ENCODE data around the gene TCERG1. TPM values are rescaled to one million over a fixed set of nuclear protein-coding genes. Genes with fewer than 3 reads are reported as not detected.

Gene TCERG1
- total and polyA plus RNA-seq, 9 of the 15 experiments (the other 6 are each of a cell fraction or from before 2014, with no cell fraction given), result 50.3 to 148 (median 119) TPM

GRCh38 chr5:146409054-146409671 lies 38.0 kb upstream of the TCERG1 start (continued):
- TF ChIP-seq, protein P1, sequence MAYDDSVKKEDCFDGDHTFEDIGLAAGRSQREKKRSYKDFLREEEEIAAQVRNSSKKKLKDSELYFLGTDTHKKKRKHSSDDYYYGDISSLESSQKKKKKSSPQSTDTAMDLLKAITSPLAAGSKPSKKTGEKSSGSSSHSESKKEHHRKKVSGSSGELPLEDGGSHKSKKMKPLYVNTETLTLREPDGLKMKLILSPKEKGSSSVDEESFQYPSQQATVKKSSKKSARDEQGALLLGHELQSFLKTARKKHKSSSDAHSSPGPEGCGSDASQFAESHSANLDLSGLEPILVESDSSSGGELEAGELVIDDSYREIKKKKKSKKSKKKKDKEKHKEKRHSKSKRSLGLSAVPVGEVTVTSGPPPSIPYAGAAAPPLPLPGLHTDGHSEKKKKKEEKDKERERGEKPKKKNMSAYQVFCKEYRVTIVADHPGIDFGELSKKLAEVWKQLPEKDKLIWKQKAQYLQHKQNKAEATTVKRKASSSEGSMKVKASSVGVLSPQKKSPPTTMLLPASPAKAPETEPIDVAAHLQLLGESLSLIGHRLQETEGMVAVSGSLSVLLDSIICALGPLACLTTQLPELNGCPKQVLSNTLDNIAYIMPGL (CRISPR knock-in tag; IDR thresholded peaks at IDR 0.05), result no peak

GRCh38 chr5:146410272-146410671 lies 36.9 kb upstream of the TCERG1 start:
- Histone ChIP-seq H3K4me3 (no peak overlapping the region), H3K79me2 (ENCODE audit: control insufficient read depth, insufficient read depth, low read length) (no peaks in the 10 kb centered on the region), H3K4me1 (replicated peaks in 1 of 2; ENCODE audit: control insufficient read depth in 2 of 2, insufficient read depth in 2 of 2, low read length in 2 of 2) (no peaks in the 10 kb centered on the region), H2AFZ (ENCODE audit: low read depth, low read length) (no peak overlapping the region), H3K36me3 (ENCODE audit: control insufficient read depth, insufficient read depth, low read length) (no peaks in the 10 kb centered on the region), H3K9me3 (replicated peaks; ENCODE audit: control insufficient read depth, insufficient read depth, low read depth, low read length) (no peaks in the 10 kb centered on the region), H3K4me2 (ENCODE audit: insufficient read depth, low read length) (no peak overlapping the region), H3K27ac (ENCODE audit: extremely low read depth, low read depth, low read length) (no peak overlapping the region), H3K9me1 (ENCODE audit: control insufficient read depth, insufficient read depth, low read length) (no peaks in the 10 kb centered on the region), H4K20me1 (replicated peaks; ENCODE audit: control insufficient read depth, insufficient read depth, low read length) (no peaks in the 10 kb centered on the region), H3K27me3 (ENCODE audit: control insufficient read depth in 2 of 2, insufficient read depth in 2 of 2, low read length in 2 of 2) (peaks cover 0 to 10% of the 10 kb centered on the region in 2 experiments; a peak in 2 of 5 replicates), H3K9ac (ENCODE audit: insufficient read depth in 1 of 2, low read depth in 2 of 2, low read length in 2 of 2) (no peak overlapping the region)
- DNase-seq (ENCODE audit: extremely low read depth in 1 of 4, low spot score in 3 of 4) (no peak), FAIRE-seq (peak; percentile 23), ATAC-seq (peak; percentile 51; the same call in 2 of the 3 replicates)
- 4% methylated on average over 2 of the region's 2 CpGs for WGBS (ENCODE audit: insufficient coverage, low coverage, missing lambda C conversion rate)
- intact Hi-C loops (cut with micrococcal nuclease) (no loop called here), in situ Hi-C loops (cut with MboI) (no loop called here)
- no TSS peak for BruUV-seq (replicated peaks)
- CTCF ChIA-PET (ENCODE audit: low intra/inter-chr PET ratio), result no interaction called here
- POLR2A ChIA-PET, result interaction anchor here (0.7 to 0.8 kb wide), 2 partner anchors 39 to 66 kb away, joined by 3 to 4 read pairs; no protein-coding TSS in a partner anchor
- TF ChIP-seq, protein P2, sequence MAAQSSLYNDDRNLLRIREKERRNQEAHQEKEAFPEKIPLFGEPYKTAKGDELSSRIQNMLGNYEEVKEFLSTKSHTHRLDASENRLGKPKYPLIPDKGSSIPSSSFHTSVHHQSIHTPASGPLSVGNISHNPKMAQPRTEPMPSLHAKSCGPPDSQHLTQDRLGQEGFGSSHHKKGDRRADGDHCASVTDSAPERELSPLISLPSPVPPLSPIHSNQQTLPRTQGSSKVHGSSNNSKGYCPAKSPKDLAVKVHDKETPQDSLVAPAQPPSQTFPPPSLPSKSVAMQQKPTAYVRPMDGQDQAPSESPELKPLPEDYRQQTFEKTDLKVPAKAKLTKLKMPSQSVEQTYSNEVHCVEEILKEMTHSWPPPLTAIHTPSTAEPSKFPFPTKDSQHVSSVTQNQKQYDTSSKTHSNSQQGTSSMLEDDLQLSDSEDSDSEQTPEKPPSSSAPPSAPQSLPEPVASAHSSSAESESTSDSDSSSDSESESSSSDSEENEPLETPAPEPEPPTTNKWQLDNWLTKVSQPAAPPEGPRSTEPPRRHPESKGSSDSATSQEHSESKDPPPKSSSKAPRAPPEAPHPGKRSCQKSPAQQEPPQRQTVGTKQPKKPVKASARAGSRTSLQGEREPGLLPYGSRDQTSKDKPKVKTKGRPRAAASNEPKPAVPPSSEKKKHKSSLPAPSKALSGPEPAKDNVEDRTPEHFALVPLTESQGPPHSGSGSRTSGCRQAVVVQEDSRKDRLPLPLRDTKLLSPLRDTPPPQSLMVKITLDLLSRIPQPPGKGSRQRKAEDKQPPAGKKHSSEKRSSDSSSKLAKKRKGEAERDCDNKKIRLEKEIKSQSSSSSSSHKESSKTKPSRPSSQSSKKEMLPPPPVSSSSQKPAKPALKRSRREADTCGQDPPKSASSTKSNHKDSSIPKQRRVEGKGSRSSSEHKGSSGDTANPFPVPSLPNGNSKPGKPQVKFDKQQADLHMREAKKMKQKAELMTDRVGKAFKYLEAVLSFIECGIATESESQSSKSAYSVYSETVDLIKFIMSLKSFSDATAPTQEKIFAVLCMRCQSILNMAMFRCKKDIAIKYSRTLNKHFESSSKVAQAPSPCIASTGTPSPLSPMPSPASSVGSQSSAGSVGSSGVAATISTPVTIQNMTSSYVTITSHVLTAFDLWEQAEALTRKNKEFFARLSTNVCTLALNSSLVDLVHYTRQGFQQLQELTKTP (IDR thresholded peaks at IDR 0.05; ENCODE audit: low read depth in 1 of 2, partially characterized antibody in 2 of 2), result no peak
- TF ChIP-seq NKRF (IDR thresholded peaks at IDR 0.05; ENCODE audit: borderline replicate concordance) (no peak), FOSL1 (tag; conservative IDR thresholded peaks at IDR 0.05) (no peak), ZNF830 (CRISPR knock-in tag; IDR thresholded peaks at IDR 0.05) (no peak), CCAR2 (IDR thresholded peaks at IDR 0.05; ENCODE audit: low read depth, low read length) (no peak), MCM7 (IDR thresholded peaks at IDR 0.05) (no peak), POLR3G (IDR thresholded peaks at IDR 0.05; ENCODE audit: extremely low read depth, insufficient read length, insufficient replicate concordance) (no peak), SAFB (IDR thresholded peaks at IDR 0.05; ENCODE audit: borderline replicate concordance, low read depth, low read length) (no peak), ZFX (CRISPR knock-in tag; IDR thresholded peaks at IDR 0.05) (no peak)
- TF ChIP-seq, protein P3, sequence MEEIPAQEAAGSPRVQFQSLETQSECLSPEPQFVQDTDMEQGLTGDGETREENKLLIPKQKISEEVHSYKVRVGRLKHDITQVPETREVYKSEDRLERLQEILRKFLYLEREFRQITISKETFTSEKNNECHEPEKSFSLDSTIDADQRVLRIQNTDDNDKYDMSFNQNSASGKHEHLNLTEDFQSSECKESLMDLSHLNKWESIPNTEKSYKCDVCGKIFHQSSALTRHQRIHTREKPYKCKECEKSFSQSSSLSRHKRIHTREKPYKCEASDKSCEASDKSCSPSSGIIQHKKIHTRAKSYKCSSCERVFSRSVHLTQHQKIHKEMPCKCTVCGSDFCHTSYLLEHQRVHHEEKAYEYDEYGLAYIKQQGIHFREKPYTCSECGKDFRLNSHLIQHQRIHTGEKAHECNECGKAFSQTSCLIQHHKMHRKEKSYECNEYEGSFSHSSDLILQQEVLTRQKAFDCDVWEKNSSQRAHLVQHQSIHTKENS (CRISPR knock-in tag; IDR thresholded peaks at IDR 0.05), result no peak
